SK-N-SH treated with all-trans-retinoic acid at 6 μM for 48 hours (cell line): ENCODE results near the gene GRIK1.

ENCODE experiments used
- ATAC-seq: fragments of 200-7000 bp; cut with Tn5 transposase; 3 replicates; pipeline ENCODE4 v1.9.1; 2020; ENCODE audit warnings: mild to moderate bottlenecking, moderate library complexity
- ARNTL ChIP-seq: fragments of 450-650 bp; formaldehyde crosslinking; IDR thresholded peaks from 2 replicates; pipeline ENCODE4 v1.5.0; 2020; ENCODE audit warnings: low read depth, mild to moderate bottlenecking, moderate library complexity, borderline replicate concordance
- CREB5 ChIP-seq: fragments of 250-450 bp; sonication (Bioruptor Pico); IDR thresholded peaks from 2 replicates; pipeline ENCODE4 v1.5.1; 2020; ENCODE audit warnings: low read depth, mild to moderate bottlenecking, moderate library complexity
- OSR1 ChIP-seq: fragments of 250-450 bp; sonication (Bioruptor Pico); IDR thresholded peaks from 2 replicates; pipeline ENCODE4 v1.8.0; 2022; ENCODE audit warnings: moderate library complexity, mild to moderate bottlenecking, inconsistent platforms
- POU6F1 ChIP-seq: fragments of 250-450 bp; sonication (Bioruptor Pico); IDR thresholded peaks from 2 replicates; pipeline ENCODE4 v1.8.0; 2021; ENCODE audit warnings: low read depth, mild to moderate bottlenecking, moderate library complexity, borderline replicate concordance
- PPARA ChIP-seq: fragments of 250-450 bp; sonication (Bioruptor Pico); IDR thresholded peaks from 2 replicates; pipeline ENCODE4 v1.5.0; 2020; ENCODE audit warnings: mild to moderate bottlenecking, borderline replicate concordance
- SNAI2 ChIP-seq: fragments of 250-450 bp; sonication (Bioruptor Pico); IDR thresholded peaks from 2 replicates; pipeline ENCODE4 v1.5.0; 2020; ENCODE audit warnings: mild to moderate bottlenecking, moderate library complexity
- TCF4 ChIP-seq: fragments of 250-450 bp; sonication (Bioruptor Pico); IDR thresholded peaks from 2 replicates; pipeline ENCODE4 v1.8.0; 2021; ENCODE audit warnings: mild to moderate bottlenecking, moderate library complexity, borderline replicate concordance
- ZC3H10 ChIP-seq: fragments of 250-450 bp; sonication (Bioruptor Pico); IDR thresholded peaks from 2 replicates; pipeline ENCODE4 v1.5.1; 2021; ENCODE audit warnings: mild to moderate bottlenecking, moderate library complexity
- ZFP3 ChIP-seq: fragments of 250-450 bp; sonication (Bioruptor Pico); IDR thresholded peaks from 2 replicates; pipeline ENCODE4 v1.5.0; 2020; ENCODE audit warnings: mild to moderate bottlenecking, moderate library complexity
- ZFP30 ChIP-seq: fragments of 450-650 bp; formaldehyde crosslinking; IDR thresholded peaks from 2 replicates; pipeline ENCODE4 v1.5.0; 2022; ENCODE audit warnings: mild to moderate bottlenecking, moderate library complexity
- ZNF70 ChIP-seq: fragments of 450-650 bp; formaldehyde crosslinking; IDR thresholded peaks from 2 replicates; pipeline ENCODE4 v1.5.0; 2020; ENCODE audit warnings: mild to moderate bottlenecking, moderate library complexity
- TF ChIP-seq, protein P1 (sequence below): fragments of 250-450 bp; sonication (Bioruptor Pico); IDR thresholded peaks from 2 replicates; pipeline ENCODE4 v1.5.0; 2020; ENCODE audit warnings: mild to moderate bottlenecking, moderate library complexity
- TF ChIP-seq, protein P2 (sequence below): fragments of 250-450 bp; sonication (Bioruptor Pico); IDR thresholded peaks from 2 replicates; pipeline ENCODE4 v1.8.0; 2020; ENCODE audit warnings: mild to moderate bottlenecking, moderate library complexity, borderline replicate concordance

Gene GRIK1

DNA sequence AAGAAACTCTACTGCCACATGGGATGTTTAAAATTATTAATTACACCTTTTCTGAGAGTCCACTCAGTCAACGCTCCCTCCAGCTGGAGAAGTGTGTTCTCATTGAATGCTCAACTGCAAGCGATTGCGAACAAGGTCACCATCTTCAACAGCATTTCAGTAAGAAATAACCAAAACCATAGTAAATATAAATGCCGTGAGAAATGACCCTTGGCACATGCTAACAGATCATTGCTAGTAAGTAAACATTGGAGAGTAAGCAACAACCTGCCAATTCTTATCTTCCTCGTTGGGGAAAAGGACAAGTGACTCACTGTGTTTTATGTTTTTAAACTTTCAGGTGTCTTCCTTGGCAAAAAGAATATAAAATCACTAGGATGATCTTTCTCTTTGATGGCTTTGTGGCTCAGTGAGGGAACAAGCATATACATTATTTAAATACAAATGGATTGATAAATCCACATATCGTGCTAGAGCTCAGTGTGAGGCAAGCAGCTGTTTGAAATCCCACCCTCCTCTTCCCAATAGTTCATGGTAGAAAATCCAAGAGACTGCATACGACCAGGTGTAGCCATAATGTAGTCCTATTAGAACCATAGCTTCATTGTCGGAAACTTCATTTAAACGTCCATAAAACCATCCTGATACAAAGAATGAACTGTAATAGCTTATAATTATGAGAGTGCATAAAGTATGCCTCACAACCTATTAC, 214.6 kb downstream of the GRIK1 start (continued):
- TF ChIP-seq, protein P1, sequence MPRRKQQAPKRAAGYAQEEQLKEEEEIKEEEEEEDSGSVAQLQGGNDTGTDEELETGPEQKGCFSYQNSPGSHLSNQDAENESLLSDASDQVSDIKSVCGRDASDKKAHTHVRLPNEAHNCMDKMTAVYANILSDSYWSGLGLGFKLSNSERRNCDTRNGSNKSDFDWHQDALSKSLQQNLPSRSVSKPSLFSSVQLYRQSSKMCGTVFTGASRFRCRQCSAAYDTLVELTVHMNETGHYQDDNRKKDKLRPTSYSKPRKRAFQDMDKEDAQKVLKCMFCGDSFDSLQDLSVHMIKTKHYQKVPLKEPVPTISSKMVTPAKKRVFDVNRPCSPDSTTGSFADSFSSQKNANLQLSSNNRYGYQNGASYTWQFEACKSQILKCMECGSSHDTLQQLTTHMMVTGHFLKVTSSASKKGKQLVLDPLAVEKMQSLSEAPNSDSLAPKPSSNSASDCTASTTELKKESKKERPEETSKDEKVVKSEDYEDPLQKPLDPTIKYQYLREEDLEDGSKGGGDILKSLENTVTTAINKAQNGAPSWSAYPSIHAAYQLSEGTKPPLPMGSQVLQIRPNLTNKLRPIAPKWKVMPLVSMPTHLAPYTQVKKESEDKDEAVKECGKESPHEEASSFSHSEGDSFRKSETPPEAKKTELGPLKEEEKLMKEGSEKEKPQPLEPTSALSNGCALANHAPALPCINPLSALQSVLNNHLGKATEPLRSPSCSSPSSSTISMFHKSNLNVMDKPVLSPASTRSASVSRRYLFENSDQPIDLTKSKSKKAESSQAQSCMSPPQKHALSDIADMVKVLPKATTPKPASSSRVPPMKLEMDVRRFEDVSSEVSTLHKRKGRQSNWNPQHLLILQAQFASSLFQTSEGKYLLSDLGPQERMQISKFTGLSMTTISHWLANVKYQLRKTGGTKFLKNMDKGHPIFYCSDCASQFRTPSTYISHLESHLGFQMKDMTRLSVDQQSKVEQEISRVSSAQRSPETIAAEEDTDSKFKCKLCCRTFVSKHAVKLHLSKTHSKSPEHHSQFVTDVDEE (CRISPR knock-in tag) = no peak
- TF ChIP-seq ZNF70 (CRISPR knock-in tag) (no peak), TCF4 (CRISPR knock-in tag) (no peak), POU6F1 (CRISPR knock-in tag) (no peak)

- no peak for ATAC-seq
- no peak for TF ChIP-seq TCF4 (CRISPR knock-in tag)
Observed at GRCh38 chr21:29721964-29722363, 217.8 kb downstream of the GRIK1 start.

GRCh38 chr21:29721221-29721620, 218.6 kb downstream of the GRIK1 start:
- ATAC-seq = no peak
- no peak for TF ChIP-seq ZFP3 (CRISPR knock-in tag)
- no peak for TF ChIP-seq OSR1 (CRISPR knock-in tag)
- TF ChIP-seq CREB5 (CRISPR knock-in tag) = no peak
- TF ChIP-seq, protein P2, sequence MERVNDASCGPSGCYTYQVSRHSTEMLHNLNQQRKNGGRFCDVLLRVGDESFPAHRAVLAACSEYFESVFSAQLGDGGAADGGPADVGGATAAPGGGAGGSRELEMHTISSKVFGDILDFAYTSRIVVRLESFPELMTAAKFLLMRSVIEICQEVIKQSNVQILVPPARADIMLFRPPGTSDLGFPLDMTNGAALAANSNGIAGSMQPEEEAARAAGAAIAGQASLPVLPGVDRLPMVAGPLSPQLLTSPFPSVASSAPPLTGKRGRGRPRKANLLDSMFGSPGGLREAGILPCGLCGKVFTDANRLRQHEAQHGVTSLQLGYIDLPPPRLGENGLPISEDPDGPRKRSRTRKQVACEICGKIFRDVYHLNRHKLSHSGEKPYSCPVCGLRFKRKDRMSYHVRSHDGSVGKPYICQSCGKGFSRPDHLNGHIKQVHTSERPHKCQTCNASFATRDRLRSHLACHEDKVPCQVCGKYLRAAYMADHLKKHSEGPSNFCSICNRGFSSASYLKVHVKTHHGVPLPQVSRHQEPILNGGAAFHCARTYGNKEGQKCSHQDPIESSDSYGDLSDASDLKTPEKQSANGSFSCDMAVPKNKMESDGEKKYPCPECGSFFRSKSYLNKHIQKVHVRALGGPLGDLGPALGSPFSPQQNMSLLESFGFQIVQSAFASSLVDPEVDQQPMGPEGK (CRISPR knock-in tag) = no peak
- no peak for TF ChIP-seq ZFP30 (CRISPR knock-in tag)
- no peak for TF ChIP-seq ZC3H10

DNA sequence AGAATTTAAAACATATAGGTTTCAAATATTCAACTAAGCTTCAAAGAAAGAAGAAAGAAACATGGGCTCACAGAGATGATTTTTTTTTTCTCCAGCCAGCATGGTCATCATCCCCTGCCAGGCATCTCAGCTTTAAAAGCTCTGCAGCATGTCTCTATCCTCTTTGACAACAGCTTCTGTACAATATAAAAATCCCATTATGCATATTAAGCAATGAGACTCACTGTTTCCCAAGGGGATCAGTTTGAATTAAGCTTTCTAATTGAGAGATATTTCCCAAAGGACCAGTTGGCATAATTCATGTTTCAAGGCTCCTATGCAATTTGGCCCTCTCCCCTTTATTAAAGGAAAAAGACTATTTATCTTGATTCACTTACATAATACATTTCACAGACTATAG, 220.3 kb downstream of the GRIK1 start:
- no peak for ATAC-seq
- no peak for TF ChIP-seq TCF4 (CRISPR knock-in tag)
- TF ChIP-seq ZNF70 (CRISPR knock-in tag) = no peak
- no peak for TF ChIP-seq SNAI2
- TF ChIP-seq, protein P1 (CRISPR knock-in tag) = no peak
- TF ChIP-seq PPARA = no peak
- no peak for TF ChIP-seq ARNTL (CRISPR knock-in tag)
- TF ChIP-seq ZC3H10 = no peak
- TF ChIP-seq, all 23 proteins: peak for 0
